Progenitor cell of endocrine pancreas (in vitro differentiated cells): ENCODE measurements around the gene PRKAR1B. TPM values are rescaled to one million over a fixed set of nuclear protein-coding genes. Genes with fewer than 3 reads are reported as not detected.

Source experiments
- DNase-seq: peaks from one replicate; pipeline ENCODE4 v3.0.0; 2021; ENCODE audit warnings: low spot score; ENCODE audit not compliant: unreplicated experiment
- H3K27ac Mint-ChIP-seq: 2 replicates; pipeline ENCODE4 v1.8.0; 2021; ENCODE audit warnings: mild to moderate bottlenecking, moderate library complexity, mixed read lengths
- H3K27me3 Mint-ChIP-seq: 2 replicates; pipeline ENCODE4 v1.8.0; 2021; ENCODE audit warnings: mixed read lengths
- H3K36me3 Mint-ChIP-seq: 2 replicates; pipeline ENCODE4 v1.8.0; 2022; ENCODE audit warnings: mixed read lengths; ENCODE audit not compliant: insufficient read depth
- H3K4me1 Mint-ChIP-seq: 2 replicates; pipeline ENCODE4 v1.8.0; 2021; ENCODE audit warnings: low read depth, mixed read lengths
- H3K4me3 Mint-ChIP-seq: 2 replicates; pipeline ENCODE4 v1.8.0; 2021; ENCODE audit warnings: low read depth, mild to moderate bottlenecking, moderate library complexity, mixed read lengths
- H3K9me3 Mint-ChIP-seq: 2 replicates; pipeline ENCODE4 v1.8.0; 2021; ENCODE audit warnings: low read depth, mixed read lengths
- total RNA-seq: library from RNA; stranded (reverse); gene quantifications from 2 replicates; pipeline ENCODE4 v1.2.1, GENCODE V29; 2021
- TF ChIP-seq, protein P1 (sequence below): fragments of 200-600 bp; sonication (generic); IDR thresholded peaks from one replicate; pipeline ENCODE4 v1.5.0; 2021; ENCODE audit warnings: antibody characterized with exemption, mild to moderate bottlenecking; ENCODE audit not compliant: unreplicated experiment

PRKAR1B gene
- total RNA-seq, 1 donor from 2014 or later: 54.2 TPM

DNA sequence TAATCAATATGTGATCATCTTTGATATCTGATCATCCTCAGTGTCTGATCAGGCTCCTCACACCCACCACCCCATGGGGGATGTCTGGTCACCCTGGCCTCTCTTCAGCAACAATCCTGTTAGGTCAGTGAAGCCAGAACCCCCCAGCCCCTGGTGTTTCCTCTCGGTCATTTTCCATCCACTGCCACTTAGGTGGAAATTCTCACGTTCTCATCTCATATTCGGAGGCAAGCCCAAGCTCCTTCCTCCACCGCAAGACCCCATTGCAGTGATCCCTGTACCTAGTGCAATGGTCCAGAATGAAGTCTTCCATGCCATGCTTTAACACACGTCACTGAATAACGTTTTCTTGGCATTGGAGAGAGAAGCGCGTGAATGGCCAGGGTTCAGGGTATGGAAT, 103.6 kb downstream of the PRKAR1B start:
- no peak overlapping the region for H3K4me3 Mint-ChIP-seq
- peaks cover 45% of the 10 kb centered on the region for H3K36me3 Mint-ChIP-seq
- no peak for DNase-seq
- peaks cover 8% of the 10 kb centered on the region for H3K4me1 Mint-ChIP-seq
- peaks cover 26% of the 10 kb centered on the region for H3K9me3 Mint-ChIP-seq
- H3K27ac Mint-ChIP-seq: no peak overlapping the region
- H3K27me3 Mint-ChIP-seq: no peaks in the 10 kb centered on the region
- TF ChIP-seq, protein P1, sequence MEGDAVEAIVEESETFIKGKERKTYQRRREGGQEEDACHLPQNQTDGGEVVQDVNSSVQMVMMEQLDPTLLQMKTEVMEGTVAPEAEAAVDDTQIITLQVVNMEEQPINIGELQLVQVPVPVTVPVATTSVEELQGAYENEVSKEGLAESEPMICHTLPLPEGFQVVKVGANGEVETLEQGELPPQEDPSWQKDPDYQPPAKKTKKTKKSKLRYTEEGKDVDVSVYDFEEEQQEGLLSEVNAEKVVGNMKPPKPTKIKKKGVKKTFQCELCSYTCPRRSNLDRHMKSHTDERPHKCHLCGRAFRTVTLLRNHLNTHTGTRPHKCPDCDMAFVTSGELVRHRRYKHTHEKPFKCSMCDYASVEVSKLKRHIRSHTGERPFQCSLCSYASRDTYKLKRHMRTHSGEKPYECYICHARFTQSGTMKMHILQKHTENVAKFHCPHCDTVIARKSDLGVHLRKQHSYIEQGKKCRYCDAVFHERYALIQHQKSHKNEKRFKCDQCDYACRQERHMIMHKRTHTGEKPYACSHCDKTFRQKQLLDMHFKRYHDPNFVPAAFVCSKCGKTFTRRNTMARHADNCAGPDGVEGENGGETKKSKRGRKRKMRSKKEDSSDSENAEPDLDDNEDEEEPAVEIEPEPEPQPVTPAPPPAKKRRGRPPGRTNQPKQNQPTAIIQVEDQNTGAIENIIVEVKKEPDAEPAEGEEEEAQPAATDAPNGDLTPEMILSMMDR: no peak

DNA sequence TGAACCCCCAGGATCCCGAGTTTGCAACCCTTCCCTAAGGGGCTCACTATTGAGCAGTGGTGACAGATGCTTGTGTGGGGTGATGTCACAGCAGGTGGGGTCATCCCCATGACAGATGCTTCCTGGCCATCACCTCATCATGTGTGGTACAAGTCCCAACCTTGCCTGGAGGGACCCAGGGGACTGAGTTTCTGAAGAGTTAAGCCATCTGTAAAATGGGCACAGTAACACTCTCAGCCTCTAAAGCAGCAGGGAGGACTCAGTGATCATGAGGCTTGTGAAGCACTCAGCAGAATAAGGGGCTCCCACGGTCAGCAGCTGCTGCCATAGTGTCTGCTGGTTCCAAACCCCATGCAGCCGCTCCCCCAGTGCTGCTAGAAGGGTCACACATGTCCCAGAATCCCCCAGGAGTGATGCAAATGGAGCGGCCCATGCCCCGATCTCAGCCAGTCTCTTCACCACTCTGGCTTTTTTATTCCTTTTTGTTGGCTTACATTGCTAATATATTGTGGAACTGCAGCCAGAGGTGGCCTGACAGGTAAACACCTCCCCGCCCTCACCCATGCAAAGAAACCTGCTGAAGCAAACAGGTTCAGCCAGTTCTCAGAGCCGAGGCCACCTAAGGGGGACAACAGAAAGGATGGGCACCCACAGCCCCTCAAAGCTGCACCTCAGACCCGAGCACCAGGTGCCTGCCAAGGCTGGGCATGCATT, 105.4 kb downstream of the PRKAR1B start:
- H3K9me3 Mint-ChIP-seq: peaks cover 26% of the 10 kb centered on the region
- H3K4me1 Mint-ChIP-seq: peaks cover 8% of the 10 kb centered on the region
- peak overlapping the region; percentile 78 for H3K27ac Mint-ChIP-seq
- no peaks in the 10 kb centered on the region for H3K27me3 Mint-ChIP-seq
- TF ChIP-seq, protein P1: no peak
- no peak overlapping the region for H3K4me3 Mint-ChIP-seq
- peaks cover 42% of the 10 kb centered on the region for H3K36me3 Mint-ChIP-seq
- no peak for DNase-seq

DNA sequence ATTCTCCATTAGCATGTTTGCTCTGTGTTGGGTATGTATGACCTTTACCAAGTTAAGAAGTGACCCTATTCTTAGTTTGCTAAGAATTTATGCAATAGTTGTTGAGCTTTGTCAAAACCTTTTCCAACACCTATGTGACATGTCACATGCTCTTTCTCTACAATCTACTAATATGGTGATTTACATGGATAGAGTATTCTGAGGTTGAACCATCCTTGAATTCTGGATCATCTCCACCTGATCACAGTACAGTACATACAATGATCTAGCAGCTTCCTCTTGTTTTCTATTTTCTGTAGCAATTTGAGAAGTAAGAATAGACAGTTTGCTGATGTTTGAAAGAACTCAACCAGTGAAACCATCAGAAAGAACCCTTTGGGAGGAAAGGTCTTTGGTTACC, 106.2 kb downstream of the PRKAR1B start:
- H3K4me3 Mint-ChIP-seq: no peak overlapping the region
- H3K36me3 Mint-ChIP-seq: peaks cover 38% of the 10 kb centered on the region
- H3K27ac Mint-ChIP-seq: no peak overlapping the region
- DNase-seq: no peak
- no peaks in the 10 kb centered on the region for H3K27me3 Mint-ChIP-seq
- TF ChIP-seq, protein P1: no peak
- peaks cover 24% of the 10 kb centered on the region for H3K9me3 Mint-ChIP-seq
- H3K4me1 Mint-ChIP-seq: peaks cover 8% of the 10 kb centered on the region

DNA sequence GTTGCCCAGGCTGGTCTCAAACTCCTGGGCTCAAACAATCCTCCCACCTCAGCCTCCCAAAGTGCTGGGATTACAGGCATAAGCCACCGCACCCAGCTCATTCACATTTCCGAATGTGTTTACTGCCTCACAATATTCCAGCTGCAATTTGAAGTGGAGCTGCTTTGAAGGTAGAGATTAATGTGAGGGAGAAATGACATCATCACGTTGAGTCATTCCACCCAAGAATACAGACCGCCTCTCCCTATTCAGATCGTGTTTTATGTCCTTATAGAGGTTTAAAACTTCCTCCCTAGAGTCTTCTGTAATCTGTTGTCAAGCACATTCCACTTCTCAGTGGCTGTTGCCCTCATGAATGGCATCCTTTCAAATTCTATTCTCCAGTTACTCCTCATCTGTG, 107.0 kb downstream of the PRKAR1B start:
- no peak for DNase-seq
- Mint-ChIP-seq H3K4me1 (peaks cover 8% of the 10 kb centered on the region), H3K27me3 (no peaks in the 10 kb centered on the region), H3K9me3 (peaks cover 21% of the 10 kb centered on the region), H3K36me3 (peaks cover 35% of the 10 kb centered on the region), H3K4me3 (no peak overlapping the region), H3K27ac (no peak overlapping the region)
- TF ChIP-seq, protein P1: no peak

DNA sequence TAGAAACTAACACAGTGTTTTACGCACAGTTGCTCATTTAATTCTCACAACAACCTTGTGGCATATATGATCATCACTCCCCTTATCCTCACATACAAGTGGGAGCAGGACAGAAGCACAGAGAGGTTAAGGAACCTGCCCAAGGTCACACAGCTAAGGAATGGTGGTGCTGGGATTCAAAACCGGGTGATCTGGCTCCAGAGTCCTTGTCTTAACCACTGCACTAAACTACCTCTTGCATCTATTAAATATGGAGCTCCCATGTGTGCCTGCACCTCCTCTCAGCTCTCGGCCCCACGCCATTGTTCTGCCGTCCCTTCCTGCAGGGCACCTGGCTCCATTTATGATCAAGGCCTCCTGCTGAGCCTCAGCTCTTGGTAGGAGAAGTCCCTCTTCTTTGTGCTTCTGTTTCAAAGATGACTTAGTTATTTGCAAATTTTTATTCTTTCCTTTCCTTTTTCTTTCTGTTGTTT, 107.7 kb downstream of the PRKAR1B start:
- H3K27me3 Mint-ChIP-seq: no peaks in the 10 kb centered on the region
- DNase-seq: no peak
- H3K36me3 Mint-ChIP-seq: peaks cover 28% of the 10 kb centered on the region
- H3K4me3 Mint-ChIP-seq: no peak overlapping the region
- H3K4me1 Mint-ChIP-seq: peaks cover 8% of the 10 kb centered on the region
- H3K27ac Mint-ChIP-seq: no peak overlapping the region
- H3K9me3 Mint-ChIP-seq: peaks cover 15% of the 10 kb centered on the region
- TF ChIP-seq, protein P1: no peak
